HG02678 (cell line): ENCODE results near the gene TRAPPC11.

Experiments used
- ATAC-seq: cut with Tn5 transposase; IDR thresholded peaks from one replicate; pipeline ENCODE4 v1.9.1; 2021; ENCODE audit warnings: mild to moderate bottlenecking, moderate library complexity; ENCODE audit not compliant: unreplicated experiment

TRAPPC11 gene

DNA sequence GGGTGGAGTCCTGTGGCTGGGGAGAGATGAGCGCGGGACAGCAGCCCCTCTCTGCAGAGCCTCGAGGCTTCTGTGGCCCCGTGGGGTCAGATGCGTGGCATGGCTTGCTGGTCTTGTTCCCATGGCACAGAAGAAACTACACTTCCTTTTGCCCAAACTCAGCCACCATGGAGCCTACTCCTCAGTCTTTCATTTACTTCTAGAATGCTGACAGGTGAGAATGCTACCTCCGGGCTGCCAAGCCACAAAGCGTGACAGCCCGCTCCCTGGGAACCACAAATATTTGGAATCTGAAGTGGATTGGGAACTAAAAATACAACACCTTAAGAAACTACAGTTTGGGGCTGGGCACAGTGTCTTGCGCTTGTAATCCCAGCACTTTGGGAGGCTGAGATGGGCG lies 98.0 kb downstream of the TRAPPC11 start:
- ATAC-seq = no peak

DNA sequence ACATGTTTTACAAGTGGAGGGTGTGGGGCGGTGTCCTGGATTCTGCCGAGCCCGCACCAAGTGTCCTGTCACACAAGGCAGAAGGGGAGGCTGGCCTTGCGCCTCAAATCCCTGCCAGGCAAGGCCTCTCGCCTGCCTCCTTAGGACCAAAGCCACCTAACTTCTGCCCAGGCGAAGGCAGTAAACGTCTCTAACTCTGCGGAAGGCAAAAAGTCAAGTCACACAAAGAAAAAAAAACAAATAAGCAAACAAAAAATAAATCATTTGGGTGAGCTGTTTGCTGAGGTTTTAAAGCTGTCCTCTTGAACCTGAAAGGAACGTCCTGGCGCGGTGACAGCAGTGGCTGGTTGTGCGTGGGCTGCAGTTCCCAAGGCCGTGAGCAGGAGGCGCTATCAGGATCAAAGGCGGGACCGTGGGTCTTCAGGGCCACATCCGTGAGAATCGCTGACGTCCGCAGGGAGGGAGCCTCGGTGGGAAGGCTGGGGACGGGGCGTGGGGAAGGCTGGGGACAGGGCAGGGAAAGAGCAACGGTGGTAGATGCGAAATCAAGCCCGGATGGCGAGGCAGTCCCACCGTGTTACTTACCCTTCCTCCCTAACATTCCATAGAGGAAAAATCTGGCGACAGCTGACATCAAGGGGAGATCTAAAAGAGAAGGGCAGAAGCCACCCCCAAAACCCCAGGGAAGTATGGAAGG lies 99.1 kb downstream of the TRAPPC11 start:
- no peak for ATAC-seq

DNA sequence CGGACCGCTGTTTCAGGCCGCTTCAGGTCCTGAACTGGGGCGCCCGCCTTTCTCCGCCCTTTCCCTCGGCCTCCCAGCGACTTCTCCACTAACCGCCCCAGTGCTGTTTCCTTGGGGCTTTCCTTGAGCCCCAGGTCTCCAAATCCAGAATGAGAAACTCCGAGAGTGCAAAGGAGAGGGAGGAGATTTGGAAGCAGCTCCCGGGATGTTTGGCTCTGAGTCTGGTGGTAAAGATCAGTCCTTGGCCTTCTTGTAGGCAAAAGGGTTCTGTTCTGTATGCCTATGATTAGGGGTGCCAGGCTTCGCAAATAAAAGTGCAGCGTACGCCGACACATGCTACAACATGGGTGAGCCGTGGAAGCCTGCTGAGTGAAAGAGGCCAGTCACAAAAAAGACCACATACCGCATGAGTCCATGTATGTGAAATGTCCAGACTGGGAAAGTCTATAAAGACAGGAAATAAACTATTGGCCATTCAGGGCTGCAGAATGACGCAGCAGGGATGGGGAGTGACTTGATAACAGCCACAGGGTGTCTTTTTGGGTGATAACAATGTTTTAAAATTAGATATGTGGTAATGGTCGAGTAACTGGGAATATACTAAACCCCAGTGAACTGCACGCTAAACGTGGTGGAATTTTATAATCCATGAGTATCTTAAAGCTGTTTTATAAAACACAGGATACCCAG lies 99.8 kb downstream of the TRAPPC11 start:
- no peak for ATAC-seq

DNA sequence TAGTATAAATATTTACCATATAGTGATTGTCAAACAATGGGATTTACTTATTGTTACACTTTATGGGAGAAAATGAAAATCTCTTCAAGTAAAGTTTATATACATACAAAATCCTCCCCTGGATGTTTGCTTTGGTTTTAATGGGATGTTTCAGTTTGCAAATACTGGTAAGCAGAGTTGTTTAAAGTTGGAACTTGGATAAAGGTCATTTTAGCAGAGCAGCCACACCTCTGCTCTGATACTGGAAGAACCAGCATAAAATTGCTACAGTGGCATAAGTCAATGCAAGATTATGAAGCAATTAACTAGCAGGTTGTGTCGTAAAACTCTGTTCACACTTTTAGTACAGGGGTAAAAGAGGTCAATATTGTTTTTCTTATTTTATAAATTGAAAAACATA lies 101.2 kb downstream of the TRAPPC11 start:
- ATAC-seq = no peak
